VCaP (cell line): ENCODE data around the gene NUCKS1.

ENCODE experiments used
- H3K27ac ChIP-seq: fragments of 450-650 bp; 2 replicates; pipeline ENCODE4 v1.5.1; 2017
- TF ChIP-seq, protein P1 (sequence below): fragments of 450-650 bp; conservative IDR thresholded peaks from 2 replicates; pipeline ENCODE4 v1.5.1; 2017; ENCODE audit warnings: mild to moderate bottlenecking, moderate library complexity

NUCKS1 gene

DNA sequence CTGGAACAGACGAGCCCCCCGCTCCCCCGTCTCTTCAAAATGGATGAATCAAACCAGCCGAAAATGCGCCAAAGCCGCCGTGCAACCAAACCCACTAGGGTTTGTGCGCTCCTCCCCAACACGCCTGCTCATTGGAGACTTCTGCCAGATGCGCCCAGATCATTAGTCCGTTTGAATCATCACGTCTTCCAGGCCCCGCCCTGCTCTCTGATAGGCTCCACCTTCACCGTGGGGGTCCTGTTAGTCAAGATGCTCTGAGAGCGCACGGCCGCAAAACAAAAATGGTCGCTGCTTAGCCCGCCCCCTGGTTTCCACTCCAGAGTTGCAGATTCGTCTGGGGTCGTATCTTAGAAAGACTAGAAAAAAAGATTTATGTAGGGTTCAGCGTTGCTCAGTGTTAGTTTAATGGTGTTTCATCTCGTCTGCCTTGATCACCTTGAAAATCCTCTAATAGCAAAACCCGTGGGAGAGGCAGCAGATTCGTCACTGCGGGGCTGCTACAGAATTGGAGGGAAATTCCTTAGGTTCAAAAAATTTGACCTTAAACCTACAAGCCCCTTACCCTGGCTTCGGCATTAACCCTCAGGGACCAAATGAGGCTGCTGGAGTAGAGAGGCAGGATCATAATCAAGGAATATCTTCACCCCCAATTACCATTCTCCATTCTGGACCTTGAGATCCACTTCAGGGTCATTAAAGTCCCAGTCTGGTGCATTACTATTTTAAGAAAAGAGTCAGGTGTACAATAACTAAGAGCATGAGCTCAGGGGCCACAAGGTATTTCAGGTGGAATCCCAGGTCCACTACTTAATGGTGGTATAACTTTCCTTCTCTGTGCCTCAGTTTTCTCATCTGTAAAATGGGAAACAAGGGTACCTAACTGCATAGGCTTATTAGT, at the start of gene NUCKS1:
NUCKS1 (minus strand) TSS at position 45 of the 898 bp plus-strand sequence. CDS start 209 bp downstream, outside the sequence.
- peak within 1 kb of the TSS; percentile 96 for H3K27ac ChIP-seq
- TF ChIP-seq, protein P1, sequence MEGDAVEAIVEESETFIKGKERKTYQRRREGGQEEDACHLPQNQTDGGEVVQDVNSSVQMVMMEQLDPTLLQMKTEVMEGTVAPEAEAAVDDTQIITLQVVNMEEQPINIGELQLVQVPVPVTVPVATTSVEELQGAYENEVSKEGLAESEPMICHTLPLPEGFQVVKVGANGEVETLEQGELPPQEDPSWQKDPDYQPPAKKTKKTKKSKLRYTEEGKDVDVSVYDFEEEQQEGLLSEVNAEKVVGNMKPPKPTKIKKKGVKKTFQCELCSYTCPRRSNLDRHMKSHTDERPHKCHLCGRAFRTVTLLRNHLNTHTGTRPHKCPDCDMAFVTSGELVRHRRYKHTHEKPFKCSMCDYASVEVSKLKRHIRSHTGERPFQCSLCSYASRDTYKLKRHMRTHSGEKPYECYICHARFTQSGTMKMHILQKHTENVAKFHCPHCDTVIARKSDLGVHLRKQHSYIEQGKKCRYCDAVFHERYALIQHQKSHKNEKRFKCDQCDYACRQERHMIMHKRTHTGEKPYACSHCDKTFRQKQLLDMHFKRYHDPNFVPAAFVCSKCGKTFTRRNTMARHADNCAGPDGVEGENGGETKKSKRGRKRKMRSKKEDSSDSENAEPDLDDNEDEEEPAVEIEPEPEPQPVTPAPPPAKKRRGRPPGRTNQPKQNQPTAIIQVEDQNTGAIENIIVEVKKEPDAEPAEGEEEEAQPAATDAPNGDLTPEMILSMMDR = no peak

GRCh38 chr1:205798577-205798976, 48.6 kb upstream of the NUCKS1 start:
- no peak overlapping the region for H3K27ac ChIP-seq
- TF ChIP-seq, protein P1 = no peak

DNA sequence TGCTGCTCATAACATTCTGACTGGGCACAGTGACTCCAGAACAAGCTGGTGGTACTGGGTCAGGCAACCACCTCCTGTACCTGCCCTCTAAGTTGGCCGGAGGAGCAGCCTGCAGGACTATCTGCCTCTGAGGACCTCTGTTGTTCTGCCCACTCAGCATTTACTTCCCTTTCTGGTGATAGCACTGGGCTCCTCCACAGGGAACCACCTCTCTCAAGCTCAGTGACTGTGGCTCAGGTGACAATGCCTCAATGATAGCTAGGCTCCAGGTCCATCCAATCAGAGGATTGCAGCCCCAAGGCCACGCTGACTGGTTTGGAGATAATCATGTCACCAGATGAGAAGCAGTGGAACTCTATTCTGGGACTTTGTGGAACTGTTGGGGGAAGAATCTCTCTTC, 47.2 kb upstream of the NUCKS1 start:
- no peak overlapping the region for H3K27ac ChIP-seq
- TF ChIP-seq, protein P1 = no peak

GRCh38 chr1:205794011-205794730, 44.2 kb upstream of the NUCKS1 start:
- TF ChIP-seq, protein P1 = no peak
- H3K27ac ChIP-seq = no peak overlapping the region

GRCh38 chr1:205792961-205793673, 43.1 kb upstream of the NUCKS1 start:
- no peak overlapping the region for H3K27ac ChIP-seq
- TF ChIP-seq, protein P1 = no peak

- no peak overlapping the region for H3K27ac ChIP-seq
These were observed 42.5 kb upstream of the NUCKS1 start for GRCh38 chr1:205792481-205792881.

More at GRCh38 chr1:205792481-205792881, 42.5 kb upstream of the NUCKS1 start:
- TF ChIP-seq, protein P1 = no peak
